Tibial artery (tissue), 4 donors: Measurements from ENCODE around the gene RGS19.

Source experiments
- DNase-seq, 2 donors: peaks; one replicate each; pipeline ENCODE4 v3.0.0-alpha.2; 2019
- H3K27ac ChIP-seq, 2 donors: fragments of 200-600 bp; sonication (generic) in 1 of 2; 1 replicate in 1 of 2; 2 replicates in 1 of 2; pipeline ENCODE4 v1.5.1; 2018 to 2019; ENCODE audit warnings: mild to moderate bottlenecking in 1 of 2
- H3K27me3 ChIP-seq, 2 donors: fragments of 200-600 bp; sonication (generic) in 1 of 2; one replicate each; pipeline versions ENCODE4 v1.5.1 to v1.6.0; 2016 to 2019
- H3K36me3 ChIP-seq, 3 donors: fragments of 200-600 bp; sonication (generic) in 2 of 3; one replicate each; pipeline ENCODE4 v1.5.1; 2016 to 2019; ENCODE audit warnings: mild to moderate bottlenecking in 2 of 3
- H3K4me1 ChIP-seq, 4 donors: fragments of 200-600 bp; sonication (generic) in 2 of 4; 1 replicate in 3 of 4; 2 replicates in 1 of 4; pipeline ENCODE4 v1.5.1; 2016 to 2019
- H3K4me3 ChIP-seq, 2 donors: fragments of 200-600 bp; sonication (generic) in 1 of 2; 1 replicate in 1 of 2; 2 replicates in 1 of 2; pipeline ENCODE4 v1.5.1; 2018 to 2019; ENCODE audit warnings: mild to moderate bottlenecking in 2 of 2
- H3K9me3 ChIP-seq, 3 donors: fragments of 200-600 bp; sonication (generic) in 1 of 3; one replicate each; pipeline ENCODE4 v1.5.1; 2016 to 2019
- intact Hi-C: fragments of 100-400 bp; cut with DNase I; formaldehyde crosslinking; loops from one replicate; pipeline ENCODE4 v1.15.0; 2023; ENCODE audit warnings: low total_unique reads
- TF ChIP-seq, protein P1 (sequence below), 2 experiments: fragments of 200-600 bp in 1 of 2; fragments of 450-650 bp in 1 of 2; IDR thresholded peaks; one replicate each; pipeline ENCODE4 v1.5.1; 2017 to 2019; ENCODE audit warnings: antibody characterized with exemption in 2 of 2, mild to moderate bottlenecking in 1 of 2, moderate library complexity in 1 of 2

RGS19 gene

DNA sequence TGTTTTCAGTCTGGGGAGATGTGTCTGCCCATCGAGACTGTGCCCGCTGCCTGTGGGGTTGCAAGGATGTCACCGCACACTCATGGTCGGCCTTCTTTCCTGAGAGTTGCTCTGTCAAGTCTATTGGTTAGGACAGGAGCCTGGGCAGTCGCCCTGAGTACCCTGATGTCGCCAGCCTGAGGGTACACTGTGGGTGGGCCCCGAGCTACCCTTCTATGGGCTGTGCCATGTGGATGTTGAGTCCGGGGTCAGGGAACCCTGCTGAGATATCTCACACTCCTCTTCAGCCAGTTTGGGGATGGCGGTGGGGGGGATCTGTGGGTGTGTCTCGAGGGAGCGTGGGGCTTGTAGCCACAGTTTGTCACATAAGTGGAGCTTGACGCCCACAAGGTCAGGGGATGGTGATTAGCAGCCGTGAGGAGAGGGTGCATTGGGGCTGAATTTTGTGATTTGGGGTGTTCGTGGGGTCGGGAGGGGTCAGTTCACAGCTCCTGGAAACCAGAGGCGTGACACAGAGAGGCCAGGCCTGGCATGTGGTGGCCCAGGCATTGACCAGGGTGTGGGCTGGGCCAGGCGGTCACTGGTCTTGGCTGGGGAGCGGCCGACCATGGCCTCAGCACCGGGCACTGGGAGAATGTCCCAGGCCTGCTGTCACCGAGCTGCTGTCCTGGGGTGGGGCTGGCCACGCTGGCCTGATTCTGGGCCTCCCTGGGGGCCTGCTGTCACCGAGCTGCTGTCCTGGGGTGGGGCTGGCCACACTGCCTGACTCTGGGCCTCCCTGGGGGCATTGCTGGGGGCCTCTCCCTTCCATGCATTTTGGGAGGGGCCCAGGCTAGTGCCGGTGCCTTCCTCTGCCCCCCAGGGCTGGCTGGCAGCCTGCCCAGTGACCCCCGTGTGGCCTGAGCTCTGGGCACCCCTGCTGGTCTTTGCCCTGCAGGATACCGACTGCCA lies 29.7 kb upstream of the RGS19 start:
- DNase-seq: peak in 1 of 2 donors; percentile 55
- Histone ChIP-seq H3K36me3 (no peaks in the 10 kb centered on the region), H3K27ac (no peak overlapping the region), H3K9me3 (no peaks in the 10 kb centered on the region), H3K4me1 (no peaks in the 10 kb centered on the region), H3K4me3 (no peak overlapping the region), H3K27me3 (peaks cover 0 to 44% of the 10 kb centered on the region in 2 donors)
- TF ChIP-seq, protein P1, sequence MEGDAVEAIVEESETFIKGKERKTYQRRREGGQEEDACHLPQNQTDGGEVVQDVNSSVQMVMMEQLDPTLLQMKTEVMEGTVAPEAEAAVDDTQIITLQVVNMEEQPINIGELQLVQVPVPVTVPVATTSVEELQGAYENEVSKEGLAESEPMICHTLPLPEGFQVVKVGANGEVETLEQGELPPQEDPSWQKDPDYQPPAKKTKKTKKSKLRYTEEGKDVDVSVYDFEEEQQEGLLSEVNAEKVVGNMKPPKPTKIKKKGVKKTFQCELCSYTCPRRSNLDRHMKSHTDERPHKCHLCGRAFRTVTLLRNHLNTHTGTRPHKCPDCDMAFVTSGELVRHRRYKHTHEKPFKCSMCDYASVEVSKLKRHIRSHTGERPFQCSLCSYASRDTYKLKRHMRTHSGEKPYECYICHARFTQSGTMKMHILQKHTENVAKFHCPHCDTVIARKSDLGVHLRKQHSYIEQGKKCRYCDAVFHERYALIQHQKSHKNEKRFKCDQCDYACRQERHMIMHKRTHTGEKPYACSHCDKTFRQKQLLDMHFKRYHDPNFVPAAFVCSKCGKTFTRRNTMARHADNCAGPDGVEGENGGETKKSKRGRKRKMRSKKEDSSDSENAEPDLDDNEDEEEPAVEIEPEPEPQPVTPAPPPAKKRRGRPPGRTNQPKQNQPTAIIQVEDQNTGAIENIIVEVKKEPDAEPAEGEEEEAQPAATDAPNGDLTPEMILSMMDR (IDR thresholded peaks at IDR 0.05): no peak
- intact Hi-C loops: no loop called here

- Histone ChIP-seq H3K27me3 (peaks cover 0 to 54% of the 10 kb centered on the region in 2 donors), H3K9me3 (no peaks in the 10 kb centered on the region), H3K36me3 (no peaks in the 10 kb centered on the region), H3K4me3 (no peak overlapping the region), H3K27ac (no peak overlapping the region), H3K4me1 (no peaks in the 10 kb centered on the region)
- peak in 1 of 2 donors; percentile 51 for DNase-seq
- TF ChIP-seq, protein P1 (IDR thresholded peaks at IDR 0.05): no peak
- intact Hi-C loops: no loop called here
Measured at GRCh38 chr20:64107736-64108457, 28.6 kb upstream of the RGS19 start.

GRCh38 chr20:64106981-64107735 lies 27.8 kb upstream of the RGS19 start, which contains the start of gene NPBWR2:
TSS of gene NPBWR2 (minus strand) at chr20:64107565. CDS start at chr20:64106831, 734 bp downstream.
- peaks cover 0 to 6% (median 2%) of the 10 kb centered on the region in 4 donors for H3K4me1 ChIP-seq
- H3K27ac ChIP-seq: no peak within 1 kb of the TSS
- H3K27me3 ChIP-seq: peaks cover 0 to 62% of the 10 kb centered on the region in 2 donors
- peak in 1 of 2 donors; percentile 53 for DNase-seq
- no peaks in the 10 kb centered on the region for H3K36me3 ChIP-seq
- intact Hi-C loops: no loop called here
- no peak within 1 kb of the TSS for H3K4me3 ChIP-seq
- no peaks in the 10 kb centered on the region for H3K9me3 ChIP-seq
- TF ChIP-seq, protein P1 (IDR thresholded peaks at IDR 0.05): no peak

DNA sequence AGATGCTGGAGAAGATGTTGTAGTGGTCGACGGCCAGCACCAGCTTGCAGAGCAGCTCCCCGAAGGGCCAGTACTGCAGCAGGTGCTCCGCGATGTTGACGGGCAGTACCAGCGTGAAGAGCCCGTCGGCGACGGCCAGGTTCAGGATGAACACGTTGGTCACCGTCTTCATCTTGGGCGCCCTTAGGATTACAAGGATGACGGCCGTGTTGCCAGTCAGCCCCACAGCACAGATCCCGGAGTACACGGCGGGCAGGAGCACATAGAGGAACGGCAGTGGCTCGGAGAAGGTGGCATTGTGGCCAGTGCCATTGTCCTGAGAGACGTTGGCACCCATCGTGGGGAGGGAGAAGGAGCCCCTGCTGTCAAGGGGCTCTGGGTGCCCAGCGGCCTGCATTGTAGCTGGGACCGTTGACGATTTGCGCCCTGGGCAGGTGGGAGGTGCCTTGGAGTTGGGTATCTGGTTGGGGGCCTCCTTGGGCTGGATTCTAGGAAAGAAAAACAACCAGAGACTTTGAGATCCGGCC lies 27.2 kb upstream of the RGS19 start:
- no peaks in the 10 kb centered on the region for H3K9me3 ChIP-seq
- TF ChIP-seq, protein P1 (IDR thresholded peaks at IDR 0.05): no peak
- no peak overlapping the region for H3K4me3 ChIP-seq
- H3K4me1 ChIP-seq: peaks cover 0 to 11% (median 6%) of the 10 kb centered on the region in 4 donors
- no peak overlapping the region for H3K27ac ChIP-seq
- no peaks in the 10 kb centered on the region for H3K36me3 ChIP-seq
- intact Hi-C loops: no loop called here
- peaks cover 0 to 68% of the 10 kb centered on the region in 2 donors for H3K27me3 ChIP-seq
- peak in 1 of 2 donors; percentile 45 for DNase-seq
